Lower leg skin (tissue), 3 donors: ENCODE results near the gene EFNA4.

Experiments used
- CTCF ChIP-seq, 3 donors: fragments of 450-650 bp; IDR thresholded peaks; one replicate each; pipeline ENCODE4 v1.5.1; 2016; ENCODE audit warnings: antibody characterized with exemption in 3 of 3, mild to moderate bottlenecking in 3 of 3, moderate library complexity in 2 of 3
- POLR2A ChIP-seq, 2 donors: fragments of 450-650 bp; IDR thresholded peaks; one replicate each; pipeline ENCODE4 v1.6.1; 2016 to 2017; ENCODE audit warnings: antibody characterized with exemption in 2 of 2, mild to moderate bottlenecking in 1 of 2, moderate library complexity in 1 of 2

- no peak for TF ChIP-seq CTCF (IDR thresholded peaks at IDR 0.05)
- TF ChIP-seq POLR2A (IDR thresholded peaks at IDR 0.05) = no peak
Observed at GRCh38 chr1:155093911-155094621, 30.5 kb downstream of the EFNA4 start.
